GM12878 (cell line): Measurements from ENCODE around the gene LCN12. TPM values are rescaled to one million over a fixed set of nuclear protein-coding genes. Genes with fewer than 3 reads are reported as not detected.

Experiments
- ATAC-seq: fragments of 200-7000 bp; cut with Tn5 transposase; 3 replicates; pipeline ENCODE4 v1.9.1; 2020; ENCODE audit warnings: mild to moderate bottlenecking, moderate library complexity
- BruUV-seq: library from RNA; stranded (reverse); fragments of 400-500 nt; replicated peaks from 2 replicates; lab custom pipeline; 2021; lab: Mats Ljungman, UMichigan
- CTCF ChIA-PET: fragments of 300-600 bp; sonication (Branson Sonifier 250); formaldehyde crosslinking; extraction: SDS; loops from one replicate; lab custom pipeline; 2021; ENCODE audit warnings: inconsistent platforms; lab: Yijun Ruan, JAX
- POLR2A ChIA-PET: fragments of 350-600 bp; formaldehyde crosslinking; extraction: SDS; loops from one replicate; lab custom pipeline; 2021; ENCODE audit warnings: inconsistent platforms; lab: Charles Lee
- RAD21 ChIA-PET: fragments of 300-600 bp; sonication (Branson Sonifier 250); formaldehyde crosslinking; loops from one replicate; lab custom pipeline; 2023; ENCODE audit warnings: antibody characterized with exemption; ENCODE audit not compliant: unreplicated experiment; lab: Charles Lee
- SMC1A ChIA-PET: fragments of 300-600 bp; sonication (Branson Sonifier 250); formaldehyde crosslinking; loops from one replicate; lab custom pipeline; 2023; ENCODE audit not compliant: unreplicated experiment, uncharacterized antibody; lab: Charles Lee
- DNase-seq: peaks from one replicate; pipeline ENCODE4 v3.0.0-alpha.2; 2011; ENCODE audit warnings: low read depth, low spot score
- FAIRE-seq: peaks from 3 replicates; lab custom pipeline; 2011; peaks lifted over from hg19 to GRCh38; lab: Jason Lieb, UNC
- H2AFZ ChIP-seq: 2 replicates; pipeline ENCODE4 v1.6.0; 2011; ENCODE audit warnings: low read depth, low read length, control low read depth; ENCODE audit not compliant: control insufficient read depth
- H3K27ac ChIP-seq: 2 replicates; pipeline ENCODE4 v1.5.1; 2011; ENCODE audit warnings: control low read depth; ENCODE audit not compliant: control insufficient read depth, insufficient read depth
- H3K27me3 ChIP-seq, 2 experiments: replicated peaks in 1 of 2; 2 replicates each; pipeline versions ENCODE4 v1.6.0 to v1.6.1; 2011; ENCODE audit warnings: low read length in 1 of 2; ENCODE audit not compliant: control insufficient read depth in 2 of 2, insufficient read depth in 2 of 2
- H3K36me3 ChIP-seq, 2 experiments: 2 replicates each; pipeline ENCODE4 v1.5.1; 2011; ENCODE audit warnings: low read length in 1 of 2; ENCODE audit not compliant: control insufficient read depth in 2 of 2, insufficient read depth in 2 of 2
- H3K4me1 ChIP-seq: 2 replicates; pipeline ENCODE4 v1.6.1; 2011; ENCODE audit warnings: mild to moderate bottlenecking, low read length, moderate library complexity, mixed read lengths; ENCODE audit not compliant: control insufficient read depth, insufficient read depth
- H3K4me2 ChIP-seq: 2 replicates; pipeline ENCODE4 v1.6.0; 2011; ENCODE audit warnings: control low read depth; ENCODE audit not compliant: control insufficient read depth, insufficient read depth
- H3K4me3 ChIP-seq: fragments of 200-600 bp; sonication (generic); 2 replicates; pipeline ENCODE4 v1.5.1; 2016
- H3K79me2 ChIP-seq: 2 replicates; pipeline ENCODE4 v1.6.0; 2011; ENCODE audit warnings: low read length; ENCODE audit not compliant: control insufficient read depth, insufficient read depth
- H3K9ac ChIP-seq: 2 replicates; pipeline ENCODE4 v1.8.0; 2011; ENCODE audit warnings: low read length, control low read depth, mixed read lengths; ENCODE audit not compliant: control insufficient read depth, insufficient read depth
- H3K9me3 ChIP-seq: replicated peaks from 3 replicates; pipeline ENCODE4 v1.5.1; 2011; ENCODE audit warnings: mild to moderate bottlenecking, low read length; ENCODE audit not compliant: control insufficient read depth, insufficient read depth
- H4K20me1 ChIP-seq: 2 replicates; pipeline ENCODE4 v1.6.0; 2011; ENCODE audit not compliant: control insufficient read depth, insufficient read depth
- ASH2L ChIP-seq: fragments of 300-600, 200-600 bp; sonication (generic); IDR thresholded peaks from 2 replicates; pipeline ENCODE4 v1.6.1; 2017; ENCODE audit warnings: low read depth, mild to moderate bottlenecking, borderline replicate concordance
- BCL11A ChIP-seq: IDR thresholded peaks from 2 replicates; pipeline ENCODE4 v1.6.1; 2011; ENCODE audit warnings: low read depth, low read length
- CBX3 ChIP-seq: fragments of 200-600 bp; sonication (generic); IDR thresholded peaks from 2 replicates; pipeline ENCODE4 v1.6.1; 2016; ENCODE audit warnings: low read depth, borderline replicate concordance
- DPF2 ChIP-seq: fragments of 450-650 bp; IDR thresholded peaks from 2 replicates; pipeline ENCODE4 v1.6.1; 2017; ENCODE audit warnings: mild to moderate bottlenecking
- HCFC1 ChIP-seq: fragments of 150-350 bp; IDR thresholded peaks from 2 replicates; pipeline ENCODE4 v1.6.1; 2014; ENCODE audit warnings: low read length
- MYC ChIP-seq: IDR thresholded peaks from 2 replicates; pipeline ENCODE4 v1.6.1; 2011; ENCODE audit warnings: mild to moderate bottlenecking, low read length, moderate library complexity, inconsistent platforms; ENCODE audit not compliant: insufficient read depth, insufficient replicate concordance, insufficient read length, severe bottlenecking
- POLR2A ChIP-seq: IDR thresholded peaks from 2 replicates; pipeline ENCODE4 v1.6.1; 2011; ENCODE audit warnings: low read depth, mild to moderate bottlenecking, low read length
- POLR2AphosphoS5 ChIP-seq: IDR thresholded peaks from 2 replicates; pipeline ENCODE4 v1.6.1; 2011; ENCODE audit warnings: mild to moderate bottlenecking, low read length, inconsistent platforms
- RFX5 ChIP-seq: IDR thresholded peaks from 2 replicates; pipeline ENCODE4 v1.6.1; 2011; ENCODE audit warnings: low read depth, low read length, improper control_type of control experiment
- SMAD1 ChIP-seq: fragments of 450-650 bp; IDR thresholded peaks from 2 replicates; pipeline ENCODE4 v1.6.1; 2018; ENCODE audit warnings: mild to moderate bottlenecking, low read depth; ENCODE audit not compliant: partially characterized antibody
- SMARCA5 ChIP-seq: fragments of 450-650 bp; IDR thresholded peaks from 2 replicates; pipeline ENCODE4 v1.6.1; 2017; ENCODE audit warnings: mild to moderate bottlenecking
- SUZ12 ChIP-seq: fragments of 200-600 bp; sonication (generic); IDR thresholded peaks from one replicate; pipeline ENCODE4 v1.6.1; 2018; ENCODE audit warnings: antibody characterized with exemption, mild to moderate bottlenecking; ENCODE audit not compliant: unreplicated experiment
- TAF1 ChIP-seq: IDR thresholded peaks from 2 replicates; pipeline ENCODE4 v1.6.1; 2011; ENCODE audit warnings: mild to moderate bottlenecking, low read depth, low read length, borderline replicate concordance
- ZNF207 ChIP-seq: fragments of 450-650 bp; IDR thresholded peaks from 2 replicates; pipeline ENCODE4 v1.6.1; 2014; ENCODE audit warnings: antibody characterized with exemption, mild to moderate bottlenecking, borderline replicate concordance
- ZNF24 ChIP-seq: fragments of 450-650 bp; IDR thresholded peaks from 2 replicates; pipeline ENCODE4 v1.6.1; 2017; ENCODE audit warnings: antibody characterized with exemption, mild to moderate bottlenecking
- WGBS: methylation state at CpG from one replicate; pipeline ENCODE4 v1.1.6; 2016; ENCODE audit warnings: low lambda C conversion rate; ENCODE audit not compliant: insufficient replicate concordance, insufficient coverage; ENCODE audit errors: missing lambda C conversion rate; 5-methylcytosine and 5-hydroxymethylcytosine counted together
- in situ Hi-C: fragments of 300-500 bp; cut with MboI; formaldehyde crosslinking; loops from 9 replicates; pipeline ENCODE4 v1.14.3; 2018; ENCODE audit warnings: mixed read lengths
- intact Hi-C: fragments of 100-400 bp; cut with micrococcal nuclease; formaldehyde crosslinking; loops from one replicate; pipeline ENCODE4 v1.14.2; 2022; ENCODE audit not compliant: unreplicated experiment
- polyA plus RNA-seq, 11 experiments: library from polyadenylated mRNA; depleted of rRNA in 4 of 11; unstranded in 6 of 11; stranded (reverse) in 5 of 11; fragments of >200 nt; fragmentation: Nextera tagmentation in 4 of 11; fragmentation: Illumina TruSeq in 1 of 11; extraction: Ambion mirVana in 4 of 11; extraction: Trizol in 1 of 11; gene quantifications; 1 replicate in 1 of 11; 2 replicates in 10 of 11; pipeline versions ENCODE4 v1.2.1 to v1.2.3, GENCODE V29; 2011 to 2016; ENCODE audit warnings: inconsistent platforms in 2 of 11, missing spikeins in 2 of 11, low read depth in 1 of 11
- total RNA-seq, 4 experiments: library from RNA; depleted of rRNA in 3 of 4; stranded (reverse); fragments of >200 nt in 3 of 4; fragmentation: Illumina TruSeq in 1 of 4; extraction: Trizol in 1 of 4; gene quantifications; 2 replicates each; pipeline versions ENCODE4 v1.2.1 to v1.2.3, GENCODE V29; 2013 to 2021
- TF ChIP-seq, protein P1 (sequence below): fragments of 450-650 bp; IDR thresholded peaks from 2 replicates; pipeline ENCODE4 v1.6.1; 2014; ENCODE audit warnings: mild to moderate bottlenecking
- TF ChIP-seq, protein P2 (sequence below): IDR thresholded peaks from 2 replicates; pipeline ENCODE4 v1.6.1; 2011; ENCODE audit warnings: borderline replicate concordance, low read depth, mild to moderate bottlenecking, moderate library complexity, mixed read lengths, low read length; ENCODE audit not compliant: insufficient read depth; ENCODE audit errors: extremely low read length
- TF ChIP-seq, protein P3 (sequence below): fragments of 450-650 bp; IDR thresholded peaks from 2 replicates; pipeline ENCODE4 v1.6.1; 2016; ENCODE audit warnings: mild to moderate bottlenecking, moderate library complexity, borderline replicate concordance
- TF ChIP-seq, protein P4 (sequence below): IDR thresholded peaks from 2 replicates; pipeline ENCODE4 v1.6.1; 2012; ENCODE audit warnings: low read depth, low read length, improper control_type of control experiment

LCN12 gene
- total and polyA plus RNA-seq, 10 of the 15 experiments (the other 5 are each of a cell fraction or from before 2014, with no cell fraction given), result 0.06 to 0.64 (median 0.40) TPM; not detected in 3

DNA sequence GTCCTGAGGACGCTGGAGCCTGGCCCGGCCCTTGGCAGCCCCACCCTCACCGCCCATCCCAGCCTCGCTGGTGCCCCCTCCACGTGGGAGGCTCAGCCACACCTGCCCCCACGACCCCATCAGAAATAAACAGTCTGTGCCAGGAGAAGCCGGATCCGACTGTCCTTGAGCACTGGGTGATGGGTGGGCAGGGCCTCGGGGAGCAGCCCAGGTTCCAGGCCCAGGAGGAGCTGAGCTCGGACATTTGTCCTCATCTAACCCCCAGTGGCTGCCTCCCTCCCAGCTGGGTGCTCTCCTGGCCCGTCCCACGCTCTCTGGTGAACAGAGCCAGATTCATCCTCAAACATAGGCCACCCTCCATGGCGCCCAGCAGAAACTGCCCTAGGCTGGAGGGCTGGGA, 20.7 kb downstream of the LCN12 start:
- Histone ChIP-seq H3K4me3 (no peak overlapping the region), H4K20me1 (no peaks in the 10 kb centered on the region), H3K27ac (no peak overlapping the region), H3K79me2 (no peaks in the 10 kb centered on the region), H2AFZ (no peak overlapping the region), H3K4me2 (no peak overlapping the region), H3K27me3 (no peaks in the 10 kb centered on the region; a peak in 2 of 4 replicates), H3K9me3 (no peaks in the 10 kb centered on the region), H3K36me3 (no peaks in the 10 kb centered on the region), H3K9ac (no peak overlapping the region), H3K4me1 (no peaks in the 10 kb centered on the region)
- ATAC-seq (no peak), FAIRE-seq (no peak), DNase-seq (no peak)
- BruUV-seq, result no TSS peak
- in situ Hi-C loops, result no loop called here
- SMC1A ChIA-PET, result no interaction called here
- RAD21 ChIA-PET, result no interaction called here
- no peak for TF ChIP-seq CBX3
- TF ChIP-seq, protein P1, sequence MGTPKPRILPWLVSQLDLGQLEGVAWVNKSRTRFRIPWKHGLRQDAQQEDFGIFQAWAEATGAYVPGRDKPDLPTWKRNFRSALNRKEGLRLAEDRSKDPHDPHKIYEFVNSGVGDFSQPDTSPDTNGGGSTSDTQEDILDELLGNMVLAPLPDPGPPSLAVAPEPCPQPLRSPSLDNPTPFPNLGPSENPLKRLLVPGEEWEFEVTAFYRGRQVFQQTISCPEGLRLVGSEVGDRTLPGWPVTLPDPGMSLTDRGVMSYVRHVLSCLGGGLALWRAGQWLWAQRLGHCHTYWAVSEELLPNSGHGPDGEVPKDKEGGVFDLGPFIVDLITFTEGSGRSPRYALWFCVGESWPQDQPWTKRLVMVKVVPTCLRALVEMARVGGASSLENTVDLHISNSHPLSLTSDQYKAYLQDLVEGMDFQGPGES, result no peak
- TF ChIP-seq ASH2L, result no peak
- no peak for TF ChIP-seq BCL11A
- no peak for TF ChIP-seq MYC
- TF ChIP-seq ZNF24, result no peak
- no peak for TF ChIP-seq SMARCA5
- TF ChIP-seq, protein P2, sequence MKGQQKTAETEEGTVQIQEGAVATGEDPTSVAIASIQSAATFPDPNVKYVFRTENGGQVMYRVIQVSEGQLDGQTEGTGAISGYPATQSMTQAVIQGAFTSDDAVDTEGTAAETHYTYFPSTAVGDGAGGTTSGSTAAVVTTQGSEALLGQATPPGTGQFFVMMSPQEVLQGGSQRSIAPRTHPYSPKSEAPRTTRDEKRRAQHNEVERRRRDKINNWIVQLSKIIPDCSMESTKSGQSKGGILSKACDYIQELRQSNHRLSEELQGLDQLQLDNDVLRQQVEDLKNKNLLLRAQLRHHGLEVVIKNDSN, result no peak
- TF ChIP-seq, protein P3, sequence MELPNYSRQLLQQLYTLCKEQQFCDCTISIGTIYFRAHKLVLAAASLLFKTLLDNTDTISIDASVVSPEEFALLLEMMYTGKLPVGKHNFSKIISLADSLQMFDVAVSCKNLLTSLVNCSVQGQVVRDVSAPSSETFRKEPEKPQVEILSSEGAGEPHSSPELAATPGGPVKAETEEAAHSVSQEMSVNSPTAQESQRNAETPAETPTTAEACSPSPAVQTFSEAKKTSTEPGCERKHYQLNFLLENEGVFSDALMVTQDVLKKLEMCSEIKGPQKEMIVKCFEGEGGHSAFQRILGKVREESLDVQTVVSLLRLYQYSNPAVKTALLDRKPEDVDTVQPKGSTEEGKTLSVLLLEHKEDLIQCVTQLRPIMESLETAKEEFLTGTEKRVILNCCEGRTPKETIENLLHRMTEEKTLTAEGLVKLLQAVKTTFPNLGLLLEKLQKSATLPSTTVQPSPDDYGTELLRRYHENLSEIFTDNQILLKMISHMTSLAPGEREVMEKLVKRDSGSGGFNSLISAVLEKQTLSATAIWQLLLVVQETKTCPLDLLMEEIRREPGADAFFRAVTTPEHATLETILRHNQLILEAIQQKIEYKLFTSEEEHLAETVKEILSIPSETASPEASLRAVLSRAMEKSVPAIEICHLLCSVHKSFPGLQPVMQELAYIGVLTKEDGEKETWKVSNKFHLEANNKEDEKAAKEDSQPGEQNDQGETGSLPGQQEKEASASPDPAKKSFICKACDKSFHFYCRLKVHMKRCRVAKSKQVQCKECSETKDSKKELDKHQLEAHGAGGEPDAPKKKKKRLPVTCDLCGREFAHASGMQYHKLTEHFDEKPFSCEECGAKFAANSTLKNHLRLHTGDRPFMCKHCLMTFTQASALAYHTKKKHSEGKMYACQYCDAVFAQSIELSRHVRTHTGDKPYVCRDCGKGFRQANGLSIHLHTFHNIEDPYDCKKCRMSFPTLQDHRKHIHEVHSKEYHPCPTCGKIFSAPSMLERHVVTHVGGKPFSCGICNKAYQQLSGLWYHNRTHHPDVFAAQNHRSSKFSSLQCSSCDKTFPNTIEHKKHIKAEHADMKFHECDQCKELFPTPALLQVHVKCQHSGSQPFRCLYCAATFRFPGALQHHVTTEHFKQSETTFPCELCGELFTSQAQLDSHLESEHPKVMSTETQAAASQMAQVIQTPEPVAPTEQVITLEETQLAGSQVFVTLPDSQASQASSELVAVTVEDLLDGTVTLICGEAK, result no peak
- no peak for TF ChIP-seq DPF2
- TF ChIP-seq, protein P4, sequence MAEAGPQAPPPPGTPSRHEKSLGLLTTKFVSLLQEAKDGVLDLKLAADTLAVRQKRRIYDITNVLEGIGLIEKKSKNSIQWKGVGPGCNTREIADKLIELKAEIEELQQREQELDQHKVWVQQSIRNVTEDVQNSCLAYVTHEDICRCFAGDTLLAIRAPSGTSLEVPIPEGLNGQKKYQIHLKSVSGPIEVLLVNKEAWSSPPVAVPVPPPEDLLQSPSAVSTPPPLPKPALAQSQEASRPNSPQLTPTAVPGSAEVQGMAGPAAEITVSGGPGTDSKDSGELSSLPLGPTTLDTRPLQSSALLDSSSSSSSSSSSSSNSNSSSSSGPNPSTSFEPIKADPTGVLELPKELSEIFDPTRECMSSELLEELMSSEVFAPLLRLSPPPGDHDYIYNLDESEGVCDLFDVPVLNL, result no peak
- no peak for TF ChIP-seq HCFC1
- no peak for TF ChIP-seq SMAD1
- no peak for TF ChIP-seq POLR2AphosphoS5
- no peak for TF ChIP-seq POLR2A
- TF ChIP-seq SUZ12, result no peak
- no peak for TF ChIP-seq TAF1
- TF ChIP-seq ZNF207, result no peak
- no peak for TF ChIP-seq RFX5
- CTCF ChIA-PET, result no interaction called here
- 17% methylated on average over 13 of the region's 13 CpGs for WGBS
- POLR2A ChIA-PET, result no interaction called here
- intact Hi-C loops, result no loop called here
